Measurements from ENCODE around the gene FAM221A.
"Not testable (repeated sequence)": the region's sequence is repeated elsewhere in the genome, so short reads cannot be mapped to it uniquely, and the experiment has no call there.

The FAM221A gene, protein sequence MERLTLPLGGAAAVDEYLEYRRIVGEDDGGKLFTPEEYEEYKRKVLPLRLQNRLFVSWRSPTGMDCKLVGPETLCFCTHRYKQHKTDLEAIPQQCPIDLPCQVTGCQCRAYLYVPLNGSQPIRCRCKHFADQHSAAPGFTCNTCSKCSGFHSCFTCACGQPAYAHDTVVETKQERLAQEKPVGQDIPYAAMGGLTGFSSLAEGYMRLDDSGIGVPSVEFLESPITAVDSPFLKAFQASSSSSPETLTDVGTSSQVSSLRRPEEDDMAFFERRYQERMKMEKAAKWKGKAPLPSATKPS

DNA sequence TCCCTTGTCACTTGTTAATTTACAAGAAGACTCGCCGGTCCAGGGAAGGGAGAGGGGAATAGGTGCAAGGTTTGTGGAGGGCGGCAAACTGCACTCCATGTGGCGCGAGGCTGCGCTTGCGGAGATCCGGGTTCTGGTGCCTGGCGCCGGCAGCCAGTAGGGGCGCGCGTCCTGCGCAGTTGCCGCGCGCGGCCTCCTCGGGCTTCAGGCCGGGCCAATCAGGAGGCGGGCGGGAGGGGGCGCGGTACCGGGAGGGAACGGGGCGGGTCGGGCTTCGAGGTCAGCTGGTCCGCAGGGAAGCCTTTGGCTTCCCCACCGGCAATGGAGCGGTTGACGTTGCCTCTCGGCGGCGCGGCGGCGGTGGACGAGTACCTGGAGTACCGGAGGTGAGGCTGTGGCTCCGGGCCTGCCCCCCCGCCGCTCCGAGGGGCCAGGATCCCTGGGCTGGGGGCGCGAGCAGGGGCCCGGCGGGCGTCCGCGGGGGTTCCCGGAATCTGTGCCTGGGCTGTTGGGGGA lies at the start of gene FAM221A:
TSS of gene FAM221A (plus strand) at position 302 of the 516 bp plus-strand sequence. CDS start at position 322, 20 bp downstream.
- peak; percentile 83 for DNase-seq (ENCODE audit: low read depth)

DNA sequence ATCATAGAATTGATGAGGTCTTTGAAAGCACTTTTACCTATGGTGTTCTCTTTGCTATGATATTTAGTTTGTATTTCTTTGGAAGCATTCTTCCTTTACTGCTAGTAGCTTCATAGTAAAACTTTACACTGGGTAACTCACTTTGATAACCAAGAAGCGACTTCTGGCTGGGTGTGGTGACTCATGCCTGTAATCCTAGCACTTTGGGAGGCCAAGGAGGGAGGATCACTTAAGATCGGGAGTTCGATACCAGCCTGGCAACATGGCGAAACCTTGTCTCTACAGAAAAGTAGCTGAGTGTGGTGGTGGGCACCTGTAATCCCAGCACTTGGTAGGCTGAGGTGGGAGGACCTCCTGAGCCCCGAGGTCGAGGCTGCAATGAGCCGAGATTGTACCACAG lies 46.6 kb upstream of the FAM221A start:
- no peak for DNase-seq (ENCODE audit: low read depth)

DNA sequence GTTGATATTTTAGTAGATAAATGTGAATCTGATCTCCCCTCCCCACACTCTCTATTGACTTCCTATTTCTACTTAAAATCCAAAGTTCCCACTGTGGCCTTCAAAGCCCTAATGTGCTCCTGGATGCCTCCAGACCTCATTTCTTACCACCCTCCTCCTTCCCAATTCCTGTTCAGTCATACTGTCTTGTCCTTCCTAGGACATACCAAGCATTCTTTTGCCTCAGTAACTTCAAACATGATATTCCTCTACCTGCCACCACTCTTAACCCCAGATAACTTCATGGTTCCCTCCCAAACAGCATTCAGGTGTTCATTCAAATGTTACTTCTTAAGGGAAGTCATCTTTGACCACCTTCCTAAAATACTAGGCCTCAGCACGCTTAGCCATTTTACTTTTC lies 34.2 kb upstream of the FAM221A start:
- DNase-seq (ENCODE audit: low read depth), result no peak

DNA sequence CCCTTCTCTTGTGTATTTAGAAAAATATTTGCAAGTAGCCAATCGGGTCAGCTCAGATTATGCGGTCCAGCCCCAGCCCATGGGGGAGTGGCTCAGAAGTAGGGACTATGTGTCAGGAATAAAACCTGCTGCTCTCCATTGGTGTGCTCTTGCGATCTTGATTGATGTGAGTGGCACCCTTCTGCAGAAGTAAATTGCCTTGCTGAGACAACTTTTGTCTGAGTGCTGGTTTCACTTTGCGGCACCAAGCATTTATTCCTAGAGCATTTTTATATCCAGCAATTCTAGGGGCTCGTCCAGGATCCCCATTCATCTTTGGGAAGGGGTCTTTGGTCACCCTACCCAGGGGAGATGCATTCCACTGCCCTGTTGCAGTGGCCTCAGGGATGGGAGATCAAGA lies 26.1 kb upstream of the FAM221A start:
- peak; percentile 2 for DNase-seq (ENCODE audit: low read depth)

DNA sequence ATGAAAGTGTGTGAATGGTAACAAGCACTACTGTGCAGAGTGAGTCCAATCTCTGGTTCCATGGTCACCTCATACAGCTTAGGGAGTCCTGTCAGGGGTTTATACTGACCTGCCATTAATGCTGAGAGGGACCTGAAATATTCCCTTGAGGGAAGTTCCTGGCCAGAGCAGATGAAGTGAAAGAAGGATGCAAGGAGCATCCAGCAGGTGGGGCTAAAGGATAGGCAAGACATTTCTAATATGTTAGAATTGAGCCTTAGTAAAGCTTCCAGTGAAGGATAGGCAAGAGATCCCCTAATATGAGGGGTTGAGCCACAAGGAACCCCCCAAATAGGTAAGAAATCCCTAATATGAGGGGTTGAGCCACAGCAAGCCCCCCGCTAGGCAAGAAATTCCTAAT lies 25.5 kb upstream of the FAM221A start:
- DNase-seq (ENCODE audit: low read depth), result peak; percentile 52

DNA sequence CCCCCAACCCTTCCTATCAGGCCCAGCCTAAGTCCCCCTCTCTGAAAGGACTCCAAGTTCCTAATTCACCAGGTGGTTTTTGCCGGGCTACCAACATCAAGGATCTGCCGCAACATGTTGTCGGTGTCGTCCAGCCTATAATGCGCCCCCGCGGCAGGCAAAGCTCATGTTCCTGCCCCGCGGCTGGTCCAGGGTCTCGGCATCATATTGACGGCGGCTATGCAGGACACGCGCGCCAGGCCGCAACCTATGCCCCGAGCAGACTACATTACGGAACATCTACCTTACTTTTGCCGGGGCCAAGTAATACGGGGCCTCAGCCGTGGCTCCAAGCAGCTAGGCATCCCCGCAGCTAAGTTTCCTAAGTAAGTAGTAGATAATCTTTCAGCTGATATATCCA lies 24.6 kb upstream of the FAM221A start:
- DNase-seq (ENCODE audit: low read depth), result no peak

DNA sequence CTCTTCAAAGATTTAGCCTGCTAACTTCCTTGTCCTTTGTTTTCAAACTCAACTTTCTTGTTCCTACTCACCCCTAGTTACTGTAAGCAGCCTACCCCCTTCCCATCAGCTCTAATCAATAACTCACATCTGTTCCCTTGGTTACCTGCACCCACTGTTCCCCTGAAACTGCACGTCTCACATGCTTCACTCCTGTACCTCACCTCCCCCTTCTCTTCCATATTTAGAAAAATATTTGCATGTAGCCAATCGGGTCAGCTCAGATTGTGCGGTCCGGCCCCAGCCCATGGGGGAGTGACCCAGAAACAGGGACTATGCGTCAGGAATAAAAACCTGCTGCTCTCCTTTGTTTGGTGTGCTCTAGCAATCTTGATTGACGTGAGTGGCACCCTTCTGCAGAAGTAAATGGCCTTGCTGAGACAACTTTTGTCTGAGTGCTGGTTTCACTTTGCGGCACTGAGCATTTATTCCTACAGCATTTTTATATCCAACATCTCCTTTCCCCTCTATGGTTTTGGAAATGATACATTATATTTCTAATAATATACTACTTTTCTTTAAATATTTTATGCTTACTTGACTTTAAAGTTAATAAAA lies 21.1 kb upstream of the FAM221A start:
- DNase-seq (ENCODE audit: low read depth), result no peak

DNA sequence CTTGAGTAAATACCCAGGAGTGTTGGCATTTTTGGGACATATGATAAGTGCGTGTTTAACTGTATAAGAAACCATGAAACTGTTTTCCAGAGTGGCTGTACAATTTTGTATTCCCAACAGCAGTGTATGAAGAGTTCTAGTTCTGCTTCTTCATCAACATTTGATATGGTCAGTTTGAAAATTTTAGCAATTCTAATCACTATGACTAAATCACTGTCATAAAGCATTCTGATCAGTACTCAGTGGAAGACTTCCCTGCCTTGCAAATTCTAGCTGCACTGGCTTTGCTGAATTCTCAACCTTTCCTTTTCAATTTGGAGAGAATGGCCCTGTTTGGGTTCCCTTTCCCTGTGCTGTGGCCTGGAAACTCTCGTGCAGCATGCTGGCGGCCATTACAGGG lies 18.6 kb upstream of the FAM221A start:
- DNase-seq (ENCODE audit: low read depth), result no peak

DNA sequence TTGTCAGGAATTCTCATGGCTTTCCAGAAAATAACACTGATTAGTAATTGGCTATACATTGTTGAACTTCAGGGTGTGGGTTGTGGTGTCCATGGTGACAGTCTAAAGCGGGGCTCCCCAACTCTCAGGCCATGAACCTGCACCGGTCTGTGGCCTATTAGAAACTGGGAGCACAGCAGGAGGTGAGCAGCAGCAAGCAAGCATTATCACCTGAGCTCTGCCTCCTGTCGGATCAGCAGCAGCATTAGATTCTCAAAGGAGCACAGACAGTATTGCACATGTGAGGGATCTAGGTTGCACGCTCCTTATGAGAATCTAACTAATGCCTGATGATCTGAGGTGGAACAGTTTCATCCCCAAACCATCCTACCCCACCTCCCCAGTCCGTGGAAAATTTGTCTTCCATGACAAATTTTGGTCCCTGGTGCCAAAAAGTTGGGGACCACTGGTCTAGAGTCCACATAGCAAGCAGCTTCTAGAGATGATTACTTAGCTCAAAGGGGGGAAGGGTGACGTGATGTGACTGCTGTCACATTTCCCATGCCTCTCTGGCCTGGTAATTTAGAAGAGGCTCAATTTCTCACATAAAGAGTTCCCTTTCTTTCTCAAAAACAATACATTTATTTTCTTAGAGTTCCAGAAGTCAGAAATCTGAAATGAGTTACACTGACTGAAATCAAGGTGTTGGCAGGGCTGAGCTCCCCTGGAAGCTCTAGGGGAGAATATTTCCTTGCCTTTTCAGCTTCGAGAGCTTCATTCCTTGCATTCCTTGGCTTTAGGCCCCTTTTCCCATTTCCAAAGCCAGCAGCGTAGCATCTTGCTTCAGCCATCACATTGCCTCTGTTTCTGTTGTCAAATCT lies 17.6 kb upstream of the FAM221A start:
- DNase-seq (ENCODE audit: low read depth), result no peak

DNA sequence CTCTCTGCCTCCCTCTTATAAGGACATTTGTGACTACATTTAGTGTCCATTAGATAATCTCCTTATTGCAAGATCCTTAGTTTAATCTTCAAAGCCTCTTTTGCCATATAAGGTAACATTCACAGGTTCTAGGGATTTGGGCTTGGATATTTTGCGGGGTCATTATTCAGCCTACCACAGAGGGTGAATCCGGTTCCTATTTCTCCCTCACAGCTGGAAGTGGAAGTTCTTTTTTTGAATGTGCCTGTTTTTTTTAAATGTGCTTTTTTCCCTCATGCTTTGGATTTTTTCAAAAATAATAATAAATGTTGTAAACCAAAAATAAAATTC lies 17.1 kb upstream of the FAM221A start:
- DNase-seq (ENCODE audit: low read depth), result no peak

DNA sequence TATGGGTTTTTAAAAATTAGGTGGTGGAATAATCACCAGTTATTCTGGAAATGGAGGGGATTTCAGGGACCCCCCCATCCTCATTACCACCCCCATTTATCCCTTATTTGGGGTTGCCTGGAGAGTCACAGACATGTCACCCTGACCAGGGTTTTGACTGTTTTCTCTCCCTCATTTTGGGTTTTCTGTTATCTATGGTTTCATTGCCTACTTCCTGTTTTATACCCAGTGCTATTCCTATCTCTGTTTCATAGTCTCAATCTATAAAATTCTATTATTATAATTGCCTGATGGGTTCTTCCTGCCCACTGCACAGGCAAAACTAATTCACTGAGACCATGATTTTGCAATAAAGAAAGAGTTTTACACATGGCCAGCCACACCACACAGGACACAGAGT lies 15.9 kb upstream of the FAM221A start:
- DNase-seq (ENCODE audit: low read depth), result no peak

DNA sequence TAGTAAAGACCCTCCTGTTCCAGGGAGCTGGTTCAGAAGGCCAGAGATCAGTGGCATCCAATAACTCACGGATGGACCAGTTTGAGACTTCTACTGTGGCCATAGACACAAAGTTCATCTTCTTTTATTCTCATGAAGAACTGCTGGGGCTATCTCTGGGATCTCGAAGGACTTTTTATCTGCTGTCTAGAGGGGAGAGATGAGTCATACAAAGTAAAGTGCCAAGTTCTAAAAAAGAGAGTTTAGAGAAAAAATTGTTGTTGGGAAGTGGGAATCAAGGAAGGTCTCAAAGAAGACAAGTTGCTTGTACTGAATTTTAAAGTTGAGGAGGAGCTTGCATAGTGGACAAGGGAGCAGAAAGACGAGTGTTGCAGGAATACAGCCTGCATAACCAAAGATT lies 8.0 kb upstream of the FAM221A start:
- peak; percentile 21 for DNase-seq (ENCODE audit: low read depth)

DNA sequence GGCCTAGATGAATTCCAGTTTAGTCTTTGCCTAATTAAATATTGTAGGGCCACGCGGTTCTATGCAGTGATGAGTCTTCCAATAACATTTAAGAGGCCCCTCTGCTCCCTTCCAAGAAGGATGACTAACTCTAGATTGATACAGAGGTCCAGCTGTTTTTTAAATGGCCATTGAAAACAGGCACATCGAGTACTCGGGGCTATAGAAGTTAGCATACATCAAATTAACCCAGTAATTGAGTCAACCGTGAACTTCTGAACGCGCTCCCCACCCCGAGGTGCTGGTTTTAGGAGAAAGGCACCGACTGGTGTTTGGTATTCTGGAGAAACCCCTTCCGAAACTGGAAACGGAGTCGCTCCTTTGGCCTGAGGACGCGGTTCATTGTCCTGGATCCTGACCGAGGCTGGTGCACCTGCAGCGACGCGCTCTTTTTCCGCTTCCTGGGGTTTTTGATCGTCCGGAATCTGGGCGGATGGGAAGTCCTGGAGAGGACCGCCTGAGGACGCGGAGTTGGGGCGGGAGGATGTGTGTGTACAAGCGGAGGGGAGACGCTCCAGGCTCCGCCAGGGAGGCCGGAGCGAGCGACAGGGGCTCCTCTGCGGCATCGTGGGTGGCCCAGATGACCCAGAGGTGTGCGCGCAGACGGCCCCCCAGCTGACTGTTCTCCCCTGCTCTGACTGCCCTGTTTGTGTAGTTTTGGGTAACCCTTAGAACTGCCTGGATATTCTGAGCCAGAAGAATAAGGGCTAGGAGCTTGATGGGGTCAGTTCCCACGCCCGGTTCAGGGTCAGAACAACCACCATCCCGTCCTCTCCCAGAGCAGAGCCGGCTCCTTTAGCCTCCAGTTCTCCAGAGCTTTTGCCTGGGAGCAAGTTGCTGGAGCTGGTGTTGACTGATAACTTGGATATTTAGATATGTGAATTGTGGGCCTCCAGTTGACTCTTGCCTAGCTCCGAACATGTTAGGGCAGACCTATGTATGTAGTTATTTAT lies 711 bp downstream of the FAM221A start:
- peak; percentile 63 for DNase-seq (ENCODE audit: low read depth)

DNA sequence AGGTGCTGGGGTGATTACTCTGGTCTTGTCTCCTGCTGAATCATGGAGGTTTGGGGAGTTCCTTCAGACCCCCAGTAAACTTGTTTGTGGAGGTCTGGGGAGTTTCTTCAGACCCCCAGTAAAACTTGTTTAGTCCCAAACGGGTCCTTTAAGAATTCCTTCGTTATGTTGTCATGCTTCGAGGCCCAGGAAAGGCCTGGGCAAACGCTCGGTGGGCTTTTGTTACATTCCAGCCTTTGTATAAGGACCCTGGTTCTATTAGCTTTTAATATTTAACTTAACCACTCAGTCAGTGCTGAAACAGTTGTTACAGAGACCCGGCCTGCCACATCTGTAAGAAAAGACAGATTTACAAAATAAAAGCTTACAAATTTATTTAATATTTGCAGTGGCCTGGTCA lies 4.0 kb downstream of the FAM221A start:
- not testable (repeated sequence) for DNase-seq (ENCODE audit: low read depth)

DNA sequence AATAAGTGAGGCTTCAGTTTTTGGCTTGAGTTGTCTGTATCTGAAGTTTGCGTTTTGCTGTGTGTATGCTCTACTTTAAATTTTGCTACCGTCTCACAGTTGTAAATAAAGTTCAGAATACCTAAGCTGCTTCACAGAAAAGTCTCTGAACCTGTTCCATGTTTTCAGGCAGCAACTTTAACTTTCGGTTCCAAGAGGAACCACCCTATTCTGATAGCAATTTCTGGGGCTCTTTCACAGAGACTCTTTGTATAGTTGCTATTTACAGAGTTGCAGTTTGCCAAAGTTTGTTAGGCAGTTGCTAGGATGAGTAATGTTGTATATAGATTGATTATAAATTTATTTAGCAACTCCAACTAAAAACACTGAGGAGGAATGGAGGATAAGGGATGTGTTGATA lies 5.7 kb downstream of the FAM221A start:
- peak; percentile 4 for DNase-seq (ENCODE audit: low read depth)

DNA sequence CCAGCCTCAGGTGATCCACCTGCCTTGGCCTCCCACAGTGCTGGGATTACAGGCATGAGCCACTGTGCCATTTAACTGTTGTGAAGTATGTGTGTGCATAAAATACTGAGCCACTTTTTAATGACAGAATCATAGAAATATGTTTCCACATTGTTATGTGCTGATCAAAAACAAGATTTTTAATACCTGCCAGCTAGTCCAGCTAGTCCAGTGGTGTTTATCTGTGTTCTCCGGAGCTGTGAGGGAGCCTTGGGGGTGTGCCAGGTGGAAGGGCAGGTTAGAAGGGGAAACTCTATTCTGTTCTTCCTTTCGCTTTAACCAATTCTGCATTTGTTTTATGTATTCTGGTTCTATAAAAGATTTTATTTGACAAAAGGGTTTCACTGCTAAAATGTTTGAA lies 7.0 kb downstream of the FAM221A start:
- DNase-seq (ENCODE audit: low read depth), result no peak

DNA sequence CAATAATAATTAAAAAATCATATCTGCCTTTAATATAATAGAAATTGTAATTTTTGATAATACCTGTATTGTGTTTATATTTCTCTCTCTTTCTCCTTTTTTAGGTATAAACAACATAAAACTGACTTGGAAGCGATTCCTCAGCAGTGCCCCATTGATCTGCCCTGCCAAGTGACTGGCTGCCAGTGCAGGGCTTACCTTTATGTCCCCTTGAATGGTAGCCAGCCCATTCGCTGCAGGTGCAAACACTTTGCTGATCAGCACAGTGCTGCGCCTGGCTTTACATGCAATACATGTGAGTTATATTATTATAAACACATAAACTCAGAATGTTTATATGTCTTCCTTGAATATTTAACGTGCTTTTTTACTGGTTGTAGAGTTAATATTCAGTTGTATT lies 9.2 kb downstream of the FAM221A start:
- DNase-seq (ENCODE audit: low read depth), result no peak

DNA sequence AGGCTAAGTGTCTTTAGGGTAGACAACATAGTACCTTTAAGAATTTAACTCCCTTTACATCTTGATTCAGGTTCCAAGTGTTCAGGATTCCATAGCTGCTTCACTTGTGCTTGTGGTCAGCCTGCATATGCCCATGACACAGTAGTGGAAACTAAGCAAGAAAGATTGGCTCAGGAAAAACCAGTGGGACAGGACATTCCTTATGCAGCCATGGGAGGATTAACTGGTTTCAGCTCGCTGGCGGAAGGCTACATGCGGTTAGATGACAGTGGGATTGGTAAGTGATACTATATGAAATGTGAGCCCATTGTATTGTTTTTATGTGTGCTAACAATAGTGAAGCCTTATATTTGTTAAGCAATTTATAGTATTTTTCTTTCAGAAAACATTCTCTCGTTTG lies 11.3 kb downstream of the FAM221A start:
- peak; percentile 63 for DNase-seq (ENCODE audit: low read depth)

DNA sequence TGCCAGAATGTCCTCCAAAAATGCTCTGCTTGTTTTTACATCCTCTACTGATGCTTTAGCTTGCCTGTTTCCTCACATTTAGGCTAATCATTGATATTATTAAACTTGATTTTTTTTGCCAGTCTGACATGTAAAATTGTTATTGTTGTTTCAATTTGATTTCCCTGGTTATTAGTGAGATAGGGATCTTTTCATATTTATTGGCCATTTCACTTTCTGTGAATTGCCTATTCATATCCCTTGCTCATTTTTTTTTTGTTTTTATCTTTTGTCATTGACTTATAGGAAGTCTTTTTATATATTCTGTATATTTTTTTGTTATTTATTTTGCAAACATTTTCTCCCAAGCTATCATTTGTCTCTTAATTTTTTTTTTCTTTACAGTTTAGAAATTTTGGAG lies 13.2 kb downstream of the FAM221A start:
- no peak for DNase-seq (ENCODE audit: low read depth)

DNA sequence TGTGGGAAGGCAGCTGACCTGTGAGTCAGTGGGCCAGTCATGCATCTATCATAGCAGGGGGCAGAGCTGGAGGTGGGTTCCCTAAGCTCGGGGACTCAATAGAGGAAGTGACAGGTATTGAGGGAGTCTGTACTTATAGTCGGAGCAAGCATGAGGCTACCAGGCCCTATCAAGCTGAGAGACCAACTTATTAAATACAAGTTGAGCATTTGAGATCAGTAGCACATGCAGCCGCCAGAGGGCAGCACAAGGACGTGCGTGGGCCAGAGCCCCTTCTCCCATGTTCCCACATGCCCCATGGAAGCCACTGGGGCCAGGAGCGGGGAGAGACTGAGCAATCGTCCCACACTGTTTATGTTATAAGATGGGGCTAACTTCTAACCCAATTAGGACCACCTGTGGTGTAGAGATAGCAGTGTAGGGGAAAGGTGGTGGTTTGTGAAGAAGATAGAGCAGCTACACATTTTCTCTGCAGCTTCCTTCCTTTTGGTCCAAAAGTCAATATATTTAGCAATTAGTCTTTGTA lies 17.0 kb downstream of the FAM221A start:
- DNase-seq (ENCODE audit: low read depth), result peak; percentile 63

DNA sequence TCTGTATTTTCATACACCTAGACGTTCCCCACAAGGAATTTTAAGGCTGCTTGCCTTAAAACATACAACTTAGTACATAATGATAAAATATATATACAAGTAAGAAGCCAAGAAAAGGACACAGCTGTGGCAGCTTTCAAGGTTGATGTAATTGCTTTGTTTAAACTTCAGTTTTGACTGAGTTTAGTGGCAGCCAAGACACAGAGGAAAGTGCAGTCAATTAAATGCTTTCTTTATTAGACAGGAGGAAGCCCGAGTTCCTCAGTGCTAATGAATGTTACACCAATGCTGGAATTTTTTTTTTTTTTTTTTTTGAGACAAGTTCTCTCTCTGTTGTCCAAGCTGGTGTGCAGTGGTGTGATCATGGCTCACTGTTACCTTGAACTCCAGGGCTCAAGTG lies 18.8 kb downstream of the FAM221A start:
- DNase-seq (ENCODE audit: low read depth), result no peak

DNA sequence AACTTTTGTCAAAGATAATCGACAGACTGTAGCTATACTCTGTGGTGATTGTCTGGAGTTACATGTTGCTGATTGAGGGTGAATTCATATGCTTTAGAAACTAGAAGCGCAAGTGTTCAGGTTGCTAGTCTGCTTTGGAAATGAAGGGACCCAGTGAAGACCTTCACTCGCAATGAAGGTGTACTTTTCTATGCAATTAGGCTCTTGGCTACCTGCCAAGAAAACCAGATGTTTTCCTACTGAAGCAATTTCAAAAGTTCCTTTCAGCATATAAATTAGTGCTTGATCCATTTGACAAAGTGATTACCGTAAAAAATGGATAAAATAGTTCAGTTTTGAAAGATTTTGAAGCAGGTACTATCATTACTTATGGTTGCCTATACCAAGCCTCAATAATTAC lies 20.0 kb downstream of the FAM221A start:
- DNase-seq (ENCODE audit: low read depth), result no peak

Data from amniotic epithelial cell (primary cell).